ENCODE data around the gene HSPA4L. TPM values are rescaled to one million over a fixed set of nuclear protein-coding genes. Genes with fewer than 3 reads are reported as not detected.
A peak's percentile ranks its signal among the peaks of the same experiment; 100 is the strongest.

Gene HSPA4L
- total RNA-seq, 1 donor from 2014 or later, result 18.1 TPM

DNA sequence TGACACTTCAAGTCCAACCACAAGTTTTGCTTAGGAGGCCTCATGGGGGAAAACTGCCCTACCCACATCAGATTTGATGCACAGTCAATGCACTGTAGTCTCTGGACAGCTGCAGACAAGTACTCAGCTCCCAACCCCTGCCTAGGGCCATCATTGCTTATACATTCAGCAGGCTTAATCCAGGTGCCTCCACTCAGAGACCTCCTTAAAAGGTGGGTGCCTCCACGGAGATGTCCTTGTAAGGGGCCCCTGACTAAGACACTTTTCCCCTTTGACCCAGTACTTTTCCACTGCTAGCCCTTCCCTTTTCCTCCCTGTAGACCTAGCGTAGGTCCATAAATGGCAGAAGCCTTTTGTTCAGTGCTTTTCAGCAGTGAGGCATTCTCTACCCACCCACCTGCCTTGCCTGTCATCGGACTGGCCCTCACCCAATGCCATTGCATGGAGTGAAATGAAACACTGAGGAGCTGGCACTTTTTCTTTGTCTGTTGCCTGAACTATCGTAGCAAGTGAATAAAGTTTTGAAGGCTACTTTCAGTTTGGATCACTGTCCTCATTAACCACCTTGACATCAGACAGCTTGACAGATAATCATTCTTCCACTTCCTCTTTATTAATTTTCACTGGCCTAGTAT lies 74.8 kb downstream of the HSPA4L start:
- peak; percentile 81 for DNase-seq (ENCODE audit: low read depth)

DNA sequence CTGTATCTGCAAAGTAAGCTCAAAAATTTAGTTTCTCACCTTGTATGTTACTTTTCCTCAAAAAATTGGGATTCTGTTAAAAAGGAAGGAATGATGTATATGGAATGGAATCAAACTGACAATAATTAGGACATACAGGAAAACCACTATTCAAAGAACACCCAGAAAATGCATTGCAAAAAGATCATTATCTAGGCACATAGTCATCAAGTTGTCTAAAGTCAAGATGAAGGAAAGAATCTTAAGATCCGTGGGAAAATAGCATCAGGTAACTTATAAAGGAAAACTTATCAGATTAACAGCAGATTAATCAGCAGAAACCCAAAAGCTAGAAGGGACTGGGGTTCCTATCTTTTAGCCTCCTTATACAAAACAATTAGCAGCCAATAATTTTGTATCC lies 75.5 kb downstream of the HSPA4L start:
- DNase-seq (ENCODE audit: low read depth), result no peak

DNA sequence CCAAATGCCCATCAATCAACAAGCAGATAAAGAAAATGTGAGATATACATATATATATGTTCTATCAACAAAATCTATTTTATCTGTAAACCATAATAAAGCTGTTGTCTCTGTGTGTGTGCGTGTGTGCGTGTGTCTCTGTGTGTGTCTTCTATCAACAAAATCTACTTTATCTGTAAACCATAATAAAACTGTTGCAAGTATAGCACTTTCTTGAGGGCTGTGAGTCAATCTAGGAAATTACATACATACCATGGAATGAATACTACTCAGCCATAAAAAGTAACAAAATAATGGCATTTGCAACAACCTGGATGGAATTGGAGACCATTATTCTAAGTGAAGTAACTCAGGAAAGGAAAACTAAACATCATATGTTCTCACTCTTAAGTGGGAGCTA lies 86.1 kb downstream of the HSPA4L start:
- no peak for DNase-seq (ENCODE audit: low read depth)

DNA sequence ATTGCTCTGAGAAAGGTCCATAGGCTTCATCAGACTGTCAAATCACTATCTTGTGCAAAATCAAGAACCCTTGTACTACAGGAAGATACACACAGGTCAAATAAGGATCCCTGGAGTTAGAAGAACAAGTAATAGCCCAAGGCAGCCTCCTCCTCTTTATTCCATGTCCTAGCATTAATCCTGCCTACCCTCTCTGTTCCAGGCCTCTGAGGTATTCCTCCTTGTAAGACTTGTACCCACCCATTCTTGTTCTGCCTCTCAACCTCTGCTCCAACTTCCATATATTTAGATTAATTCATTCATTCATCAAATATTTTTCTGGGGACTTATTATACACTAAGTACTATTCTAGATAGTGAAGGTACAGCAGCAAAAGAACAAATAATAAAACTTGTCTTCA lies 88.2 kb downstream of the HSPA4L start:
- DNase-seq (ENCODE audit: low read depth), result no peak

- peak; percentile 71 for DNase-seq (ENCODE audit: low read depth)
Observed at GRCh38 chr4:127870688-127871087, 88.6 kb downstream of the HSPA4L start.

- DNase-seq (ENCODE audit: low read depth), result no peak
Observed at GRCh38 chr4:127875791-127876190, 93.7 kb downstream of the HSPA4L start.

DNA sequence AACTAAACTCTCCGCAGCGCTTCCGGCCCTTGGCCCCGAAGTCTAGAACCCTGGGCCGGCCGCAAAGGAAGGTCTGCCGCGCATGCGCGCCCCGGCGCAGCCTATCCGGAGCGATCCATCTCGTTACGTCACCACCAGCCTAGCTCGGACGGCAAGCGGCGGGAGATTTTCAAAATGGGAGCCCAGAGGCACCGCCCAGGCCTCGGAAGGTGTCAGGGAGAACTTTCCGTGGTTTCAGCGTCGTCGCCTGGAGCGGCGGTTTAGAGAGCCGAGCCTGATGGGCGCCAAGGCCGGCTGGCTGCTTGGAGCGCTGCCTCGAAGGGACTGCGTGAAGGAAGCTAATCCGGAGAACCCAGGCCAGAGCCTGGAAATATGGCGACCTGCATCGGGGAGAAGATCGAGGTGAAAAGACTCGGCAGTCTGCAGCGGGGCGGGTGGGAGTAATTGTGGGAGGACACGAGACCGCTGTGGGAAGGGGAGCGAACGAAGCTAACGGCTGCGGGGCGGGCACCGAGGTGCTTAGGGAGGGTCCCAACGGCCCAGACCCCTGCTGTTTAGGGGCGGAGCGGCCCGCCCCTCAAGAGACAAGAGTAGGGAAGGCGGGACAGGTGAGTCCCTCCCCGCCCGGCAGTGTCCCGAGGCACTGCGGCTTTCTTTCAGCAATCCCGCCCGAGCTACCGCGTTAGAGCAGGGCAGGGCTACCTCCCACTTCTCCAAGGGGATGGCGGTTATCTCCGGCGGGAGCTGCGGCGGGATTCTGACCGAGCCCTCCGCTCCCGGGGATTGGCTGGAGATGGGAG lies 98.8 kb downstream of the HSPA4L start, which contains the start of gene PLK4:
PLK4 (plus strand) TSS at position 131 of the 800 bp plus-strand sequence; CDS start at position 373, 242 bp downstream.
- peak; percentile 96 for DNase-seq (ENCODE audit: low read depth)

DNA sequence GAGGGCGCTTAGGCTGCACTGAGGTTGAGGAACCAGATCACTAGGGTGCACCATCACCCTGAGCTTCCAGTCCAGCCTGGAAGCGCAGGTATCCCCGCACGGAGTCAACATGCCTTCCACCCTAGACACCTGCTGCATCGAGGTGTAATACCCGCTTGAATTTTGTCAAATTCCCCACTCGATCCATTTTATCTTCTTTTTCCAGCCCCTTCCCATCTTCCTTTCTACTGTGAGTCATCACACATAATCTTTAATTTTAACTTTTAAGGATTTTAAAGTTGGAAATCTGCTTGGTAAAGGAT lies 99.4 kb downstream of the HSPA4L start:
- DNase-seq (ENCODE audit: low read depth), result no peak

DNA sequence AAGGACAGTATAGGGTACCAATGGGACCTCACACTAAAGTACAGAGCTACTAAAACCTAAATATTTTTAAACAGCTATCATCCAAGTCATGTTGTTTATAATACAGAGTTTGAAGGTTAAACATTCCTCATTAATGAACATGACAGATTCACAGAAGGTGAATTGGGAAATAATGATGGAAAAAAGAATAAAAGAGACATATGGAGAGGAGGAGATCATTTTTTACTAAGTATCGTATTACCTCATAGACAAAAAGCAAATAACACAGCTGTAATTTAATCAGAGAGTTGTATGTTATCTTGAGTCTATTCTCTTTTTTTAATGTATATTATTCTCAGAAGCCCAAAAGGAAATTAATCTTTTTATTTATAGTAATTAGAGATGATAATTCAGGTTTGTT lies 106.4 kb downstream of the HSPA4L start:
- DNase-seq (ENCODE audit: low read depth), result no peak

GRCh38 chr4:127889903-127890302 lies 107.8 kb downstream of the HSPA4L start:
- no peak for DNase-seq (ENCODE audit: low read depth)

Other genes with a start within 250 kb of the HSPA4L start
- 8.8 and 12.7 TPM in 2 replicates for gene INTU, start 149.4 kb upstream of the HSPA4L start, total RNA-seq
- not detected in 2 replicates for gene SLC25A31, start 51.9 kb upstream of the HSPA4L start, total RNA-seq
- 0.47 and 2.1 TPM in 2 replicates for gene PLK4, start 98.6 kb downstream of the HSPA4L start, total RNA-seq
- 18.7 and 19.4 TPM in 2 replicates for gene MFSD8, start 182.9 kb downstream of the HSPA4L start, total RNA-seq
- 4.5 and 4.9 TPM in 2 replicates for gene ABHD18, start 183.1 kb downstream of the HSPA4L start, total RNA-seq

Data from myocyte (in vitro differentiated cells).